HepG2 (cell line): Measurements from ENCODE around the gene ST13. TPM values are rescaled to one million over a fixed set of nuclear protein-coding genes. Genes with fewer than 3 reads are reported as not detected.
"Not testable (repeated sequence)": the region's sequence is repeated elsewhere in the genome, so short reads cannot be mapped to it uniquely, and the experiment has no call there.

Source experiments
- ATAC-seq: fragments of 200-7000 bp; cut with Tn5 transposase; 3 replicates; pipeline ENCODE4 v1.9.1; 2020; ENCODE audit warnings: mild to moderate bottlenecking, moderate library complexity
- BruUV-seq: library from RNA; stranded (reverse); fragments of 400-500 nt; replicated peaks from 2 replicates; lab custom pipeline; 2021; lab: Mats Ljungman, UMichigan
- CTCF ChIA-PET: fragments of 300-600 bp; formaldehyde crosslinking; extraction: SDS; loops from one replicate; lab custom pipeline; 2021; ENCODE audit warnings: low total read pairs, inconsistent platforms, low intra/inter-chr PET ratio; lab: Yijun Ruan, JAX
- POLR2A ChIA-PET: fragments of 350-600 bp; sonication (Branson Sonifier 250); formaldehyde crosslinking; loops from one replicate; lab custom pipeline; 2020; ENCODE audit warnings: antibody characterized with exemption, inconsistent platforms; lab: Yijun Ruan, JAX
- DNase-seq: peaks from one replicate; pipeline ENCODE4 v3.0.0-alpha.2; 2015; ENCODE audit warnings: low spot score
- FAIRE-seq: peaks from 3 replicates; lab custom pipeline; 2011; peaks lifted over from hg19 to GRCh38; lab: Jason Lieb, UNC
- H2AFZ ChIP-seq: one replicate; pipeline ENCODE4 v1.6.1; 2011; ENCODE audit warnings: low read length, inconsistent platforms
- H3K27ac ChIP-seq: fragments of 300-600 bp; 3 replicates; pipeline ENCODE4 v1.8.0; 2011; ENCODE audit warnings: mixed run types, mild to moderate bottlenecking, mixed read lengths, low read length, inconsistent platforms; ENCODE audit not compliant: insufficient read depth; ENCODE audit errors: extremely low read length
- H3K27me3 ChIP-seq, 2 experiments: fragments of 200-600 bp in 1 of 2; 2 replicates in 1 of 2; 3 replicates in 1 of 2; pipeline versions ENCODE4 v1.6.0 to v1.8.0; 2011; ENCODE audit warnings: low read length in 2 of 2, mild to moderate bottlenecking in 2 of 2, moderate library complexity in 2 of 2, inconsistent platforms in 1 of 2; ENCODE audit not compliant: insufficient read depth in 2 of 2, control insufficient read depth in 1 of 2
- H3K36me3 ChIP-seq, 2 experiments: fragments of 200-600 bp in 1 of 2; replicated peaks in 1 of 2; 2 replicates in 1 of 2; 3 replicates in 1 of 2; pipeline versions ENCODE4 v1.5.1 to v1.8.0; 2011; ENCODE audit warnings: low read length in 2 of 2, inconsistent platforms in 1 of 2; ENCODE audit not compliant: insufficient read depth in 2 of 2, control insufficient read depth in 1 of 2
- H3K4me1 ChIP-seq: 2 replicates; pipeline ENCODE4 v1.5.1; 2012; ENCODE audit warnings: low read length, inconsistent platforms; ENCODE audit not compliant: insufficient read depth
- H3K4me2 ChIP-seq: 2 replicates; pipeline ENCODE4 v1.6.0; 2011; ENCODE audit warnings: low read depth, low read length, inconsistent platforms
- H3K4me3 ChIP-seq, 3 experiments: fragments of 200-600 bp in 1 of 3; sonication (generic), shearing (Covaris generic) in 1 of 3; replicated peaks in 1 of 3; 2 replicates each; pipeline ENCODE4 v1.5.1; 2011 to 2016; ENCODE audit warnings: low read length in 3 of 3, inconsistent platforms in 2 of 3, low read depth in 2 of 3, mild to moderate bottlenecking in 2 of 3, control low read depth in 1 of 3, mixed read lengths in 1 of 3; ENCODE audit not compliant: insufficient read depth in 1 of 3
- H3K79me2 ChIP-seq: one replicate; pipeline ENCODE4 v1.6.1; 2011; ENCODE audit warnings: low read length, inconsistent platforms; ENCODE audit not compliant: insufficient read depth
- H3K9ac ChIP-seq: 2 replicates; pipeline ENCODE4 v1.6.0; 2011; ENCODE audit warnings: mild to moderate bottlenecking, low read depth, low read length, inconsistent platforms; ENCODE audit not compliant: insufficient read depth
- H3K9me3 ChIP-seq: 2 replicates; pipeline ENCODE4 v1.5.1; 2012; ENCODE audit warnings: mild to moderate bottlenecking, low read length
- H4K20me1 ChIP-seq: 2 replicates; pipeline ENCODE4 v1.6.0; 2011; ENCODE audit warnings: inconsistent platforms, mild to moderate bottlenecking, low read length, moderate library complexity; ENCODE audit not compliant: insufficient read depth
- CEBPG ChIP-seq: IDR thresholded peaks from 2 replicates; pipeline ENCODE4 v1.6.1; 2016
- EED ChIP-seq: sonication (generic); formaldehyde crosslinking; IDR thresholded peaks from 2 replicates; pipeline ENCODE4 v1.5.0; 2020; ENCODE audit warnings: mild to moderate bottlenecking, missing genetic modification reagents
- SOX5 ChIP-seq: IDR thresholded peaks from 2 replicates; pipeline ENCODE4 v1.6.1; 2016; ENCODE audit warnings: borderline replicate concordance
- WGBS: methylation state at CpG from one replicate; pipeline ENCODE4 v1.1.6; 2017; ENCODE audit warnings: low lambda C conversion rate; 5-methylcytosine and 5-hydroxymethylcytosine counted together
- in situ Hi-C: cut with HindIII; loops from 2 replicates; pipeline ENCODE4 v1.10.0; 2017; ENCODE audit warnings: low pct_unique_long_range_greater_than_20kb; ENCODE audit not compliant: extremely low pct_ligation_motif_present
- intact Hi-C: fragments of 100-400 bp; cut with micrococcal nuclease; formaldehyde crosslinking; loops from one replicate; pipeline ENCODE4 v1.10.0; 2022; ENCODE audit not compliant: unreplicated experiment
- polyA plus RNA-seq, 8 experiments: library from polyadenylated mRNA; depleted of rRNA in 3 of 8; stranded (reverse) in 7 of 8; unstranded in 1 of 8; fragments of >200 nt; fragmentation: Illumina TruSeq in 4 of 8; extraction: Trizol in 4 of 8; gene quantifications; 2 replicates each; pipeline versions ENCODE4 v1.2.1 to v1.2.3, GENCODE V29; 2011 to 2016; ENCODE audit warnings: low read depth in 4 of 8, missing spikeins in 1 of 8, mixed read lengths in 1 of 8; ENCODE audit not compliant: insufficient read depth in 1 of 8
- total RNA-seq, 5 experiments: library from RNA; depleted of rRNA; stranded (reverse); fragments of >200 nt; fragmentation: Illumina TruSeq; extraction: Trizol; gene quantifications; 2 replicates each; pipeline ENCODE4 v1.2.3, GENCODE V29; 2016; ENCODE audit warnings: low read depth in 1 of 5
- TF ChIP-seq, protein P1 (sequence below): sonication (generic); formaldehyde crosslinking; IDR thresholded peaks from 2 replicates; pipeline ENCODE4 v1.4.0; 2020; ENCODE audit warnings: missing genetic modification reagents, borderline replicate concordance
- TF ChIP-seq, protein P2 (sequence below): sonication (generic); formaldehyde crosslinking; IDR thresholded peaks from 2 replicates; pipeline ENCODE4 v1.4.0; 2020; ENCODE audit warnings: mild to moderate bottlenecking, missing genetic modification reagents

The ST13 gene
- total and polyA plus RNA-seq, 2 of the 13 experiments (the other 11 are each of a cell fraction or from before 2014, with no cell fraction given): 110 to 274 TPM

- TF ChIP-seq, protein P1, sequence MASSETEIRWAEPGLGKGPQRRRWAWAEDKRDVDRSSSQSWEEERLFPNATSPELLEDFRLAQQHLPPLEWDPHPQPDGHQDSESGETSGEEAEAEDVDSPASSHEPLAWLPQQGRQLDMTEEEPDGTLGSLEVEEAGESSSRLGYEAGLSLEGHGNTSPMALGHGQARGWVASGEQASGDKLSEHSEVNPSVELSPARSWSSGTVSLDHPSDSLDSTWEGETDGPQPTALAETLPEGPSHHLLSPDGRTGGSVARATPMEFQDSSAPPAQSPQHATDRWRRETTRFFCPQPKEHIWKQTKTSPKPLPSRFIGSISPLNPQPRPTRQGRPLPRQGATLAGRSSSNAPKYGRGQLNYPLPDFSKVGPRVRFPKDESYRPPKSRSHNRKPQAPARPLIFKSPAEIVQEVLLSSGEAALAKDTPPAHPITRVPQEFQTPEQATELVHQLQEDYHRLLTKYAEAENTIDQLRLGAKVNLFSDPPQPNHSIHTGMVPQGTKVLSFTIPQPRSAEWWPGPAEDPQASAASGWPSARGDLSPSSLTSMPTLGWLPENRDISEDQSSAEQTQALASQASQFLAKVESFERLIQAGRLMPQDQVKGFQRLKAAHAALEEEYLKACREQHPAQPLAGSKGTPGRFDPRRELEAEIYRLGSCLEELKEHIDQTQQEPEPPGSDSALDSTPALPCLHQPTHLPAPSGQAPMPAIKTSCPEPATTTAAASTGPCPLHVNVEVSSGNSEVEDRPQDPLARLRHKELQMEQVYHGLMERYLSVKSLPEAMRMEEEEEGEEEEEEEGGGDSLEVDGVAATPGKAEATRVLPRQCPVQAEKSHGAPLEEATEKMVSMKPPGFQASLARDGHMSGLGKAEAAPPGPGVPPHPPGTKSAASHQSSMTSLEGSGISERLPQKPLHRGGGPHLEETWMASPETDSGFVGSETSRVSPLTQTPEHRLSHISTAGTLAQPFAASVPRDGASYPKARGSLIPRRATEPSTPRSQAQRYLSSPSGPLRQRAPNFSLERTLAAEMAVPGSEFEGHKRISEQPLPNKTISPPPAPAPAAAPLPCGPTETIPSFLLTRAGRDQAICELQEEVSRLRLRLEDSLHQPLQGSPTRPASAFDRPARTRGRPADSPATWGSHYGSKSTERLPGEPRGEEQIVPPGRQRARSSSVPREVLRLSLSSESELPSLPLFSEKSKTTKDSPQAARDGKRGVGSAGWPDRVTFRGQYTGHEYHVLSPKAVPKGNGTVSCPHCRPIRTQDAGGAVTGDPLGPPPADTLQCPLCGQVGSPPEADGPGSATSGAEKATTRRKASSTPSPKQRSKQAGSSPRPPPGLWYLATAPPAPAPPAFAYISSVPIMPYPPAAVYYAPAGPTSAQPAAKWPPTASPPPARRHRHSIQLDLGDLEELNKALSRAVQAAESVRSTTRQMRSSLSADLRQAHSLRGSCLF (CRISPR knock-in tag): no peak
- TF ChIP-seq, protein P2, sequence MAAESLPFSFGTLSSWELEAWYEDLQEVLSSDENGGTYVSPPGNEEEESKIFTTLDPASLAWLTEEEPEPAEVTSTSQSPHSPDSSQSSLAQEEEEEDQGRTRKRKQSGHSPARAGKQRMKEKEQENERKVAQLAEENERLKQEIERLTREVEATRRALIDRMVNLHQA (CRISPR knock-in tag): no peak
- TF ChIP-seq SOX5 (CRISPR knock-in tag) (0 out of 2 replicates have a peak, but pooled peaks have one; percentile 25), EED (CRISPR knock-in tag) (no peak)
Observed at GRCh38 chr22:40826984-40827741, 29.3 kb downstream of the ST13 start (continued).

GRCh38 chr22:40826292-40826691, 30.1 kb downstream of the ST13 start:
- H4K20me1 ChIP-seq, H3K4me3 ChIP-seq, H3K4me2 ChIP-seq, H3K79me2 ChIP-seq, H2AFZ ChIP-seq, CTCF ChIA-PET, H3K9me3 ChIP-seq, FAIRE-seq, ATAC-seq, DNase-seq, intact Hi-C loops, H3K27me3 ChIP-seq, in situ Hi-C loops, H3K9ac ChIP-seq: not testable (repeated sequence)
- BruUV-seq: TSS peak; percentile 59
- Histone ChIP-seq H3K27ac (peak overlapping the region; percentile 73), H3K36me3 (peaks cover 7 to 22% of the 10 kb centered on the region in 2 experiments; a peak in 4 of 5 replicates), H3K4me1 (peaks cover 14% of the 10 kb centered on the region)
- WGBS: 100% methylated on average over 1 of the region's 2 CpGs
- TF ChIP-seq CEBPG: 0 out of 2 replicates have a peak, but pooled peaks have one; percentile 32
- POLR2A ChIA-PET: interaction anchor here (0.7 to 1.9 kb wide), 2 partner anchors 27 to 30 kb away, joined by 3 to 7 read pairs; partner anchors contain the start of genes ST13 and XPNPEP3
